CD4-positive, alpha-beta T cell (primary cell): ENCODE results near the gene PIM2. TPM values are rescaled to one million over a fixed set of nuclear protein-coding genes. Genes with fewer than 3 reads are reported as not detected.

ENCODE experiments used
- ATAC-seq: fragments of 200-7000 bp; cut with Tn5 transposase; one replicate; pipeline ENCODE4 v1.10.0; 2022; ENCODE audit warnings: mild to moderate bottlenecking; ENCODE audit not compliant: poor library complexity
- CTCF ChIA-PET: fragments of 350-600 bp; sonication (Branson Sonifier 250); formaldehyde crosslinking; loops from one replicate; lab custom pipeline; 2021; ENCODE audit warnings: antibody characterized with exemption, inconsistent platforms; lab: Charles Lee
- POLR2A ChIA-PET: fragments of 350-600 bp; sonication (Branson Sonifier 250); formaldehyde crosslinking; loops from one replicate; lab custom pipeline; 2021; ENCODE audit warnings: antibody characterized with exemption, inconsistent platforms; lab: Charles Lee
- DNase-seq, 14 experiments: peaks; one replicate each; pipeline ENCODE4 v3.0.0-alpha.2; 2013 to 2020; ENCODE audit warnings: mixed read lengths in 2 of 14
- H3K27ac ChIP-seq, 2 donors: one replicate each; pipeline versions ENCODE4 v1.5.1 to v1.7.0; 2013; ENCODE audit warnings: low read length in 2 of 2, low read depth in 1 of 2, mild to moderate bottlenecking in 1 of 2
- H3K27me3 ChIP-seq, 2 experiments: 1 replicate in 1 of 2; 2 replicates in 1 of 2; pipeline versions ENCODE4 v1.6.1 to v1.7.0; 2013; ENCODE audit warnings: low read length in 2 of 2, control low read depth in 1 of 2, mild to moderate bottlenecking in 1 of 2, moderate library complexity in 1 of 2; ENCODE audit not compliant: insufficient read depth in 2 of 2, control insufficient read depth in 1 of 2
- H3K36me3 ChIP-seq: one replicate; pipeline ENCODE4 v1.6.1; 2013; ENCODE audit warnings: low read length, control low read depth; ENCODE audit not compliant: insufficient read depth
- H3K4me1 ChIP-seq: one replicate; pipeline ENCODE4 v1.6.1; 2013; ENCODE audit warnings: low read length, control low read depth; ENCODE audit not compliant: insufficient read depth
- H3K4me3 ChIP-seq: one replicate; pipeline ENCODE4 v1.5.1; 2013; ENCODE audit warnings: mild to moderate bottlenecking, low read length, moderate library complexity
- H3K9me3 ChIP-seq, 2 experiments: 1 replicate in 1 of 2; 2 replicates in 1 of 2; pipeline versions ENCODE4 v1.6.1 to v1.7.0; 2013; ENCODE audit warnings: low read length in 2 of 2, mild to moderate bottlenecking in 2 of 2, control low read depth in 1 of 2, moderate library complexity in 1 of 2; ENCODE audit not compliant: control insufficient read depth in 1 of 2, insufficient read depth in 1 of 2
- H3K27ac Mint-ChIP-seq: one replicate; pipeline ENCODE4 v1.8.0; 2020; ENCODE audit warnings: mixed read lengths
- H3K27me3 Mint-ChIP-seq: one replicate; pipeline ENCODE4 v1.8.0; 2021; ENCODE audit warnings: mixed read lengths
- H3K36me3 Mint-ChIP-seq: one replicate; pipeline ENCODE4 v1.8.0; 2021; ENCODE audit warnings: low read depth, mixed read lengths
- H3K4me1 Mint-ChIP-seq: one replicate; pipeline ENCODE4 v1.8.0; 2021; ENCODE audit warnings: low read depth, mixed read lengths
- H3K4me3 Mint-ChIP-seq: one replicate; pipeline ENCODE4 v1.8.0; 2020; ENCODE audit warnings: mild to moderate bottlenecking, mixed read lengths
- H3K9me3 Mint-ChIP-seq: one replicate; pipeline ENCODE4 v1.8.0; 2020; ENCODE audit warnings: mixed read lengths
- intact Hi-C, 2 experiments: fragments of 100-400 bp; cut with DNase I in 1 of 2; cut with micrococcal nuclease in 1 of 2; formaldehyde crosslinking; loops; one replicate each; pipeline versions ENCODE4 v1.15.1 to v1.9.0; 2023 to 2025; cut with DNase I, micrococcal nuclease
- total RNA-seq, 174 experiments: library from RNA in 2 of 174; stranded (reverse) in 2 of 174; gene quantifications; one replicate each; pipeline ENCODE4 v1.2.3 and lab custom pipeline; 2021 to 2026
- TF ChIP-seq, protein P1 (sequence below): fragments of 200-600 bp; IDR thresholded peaks from one replicate; pipeline ENCODE4 v1.8.0; 2022; ENCODE audit warnings: antibody characterized with exemption, mild to moderate bottlenecking

Gene PIM2
- total RNA-seq, 2 experiments from 2014 or later, result 212 to 225 TPM

DNA sequence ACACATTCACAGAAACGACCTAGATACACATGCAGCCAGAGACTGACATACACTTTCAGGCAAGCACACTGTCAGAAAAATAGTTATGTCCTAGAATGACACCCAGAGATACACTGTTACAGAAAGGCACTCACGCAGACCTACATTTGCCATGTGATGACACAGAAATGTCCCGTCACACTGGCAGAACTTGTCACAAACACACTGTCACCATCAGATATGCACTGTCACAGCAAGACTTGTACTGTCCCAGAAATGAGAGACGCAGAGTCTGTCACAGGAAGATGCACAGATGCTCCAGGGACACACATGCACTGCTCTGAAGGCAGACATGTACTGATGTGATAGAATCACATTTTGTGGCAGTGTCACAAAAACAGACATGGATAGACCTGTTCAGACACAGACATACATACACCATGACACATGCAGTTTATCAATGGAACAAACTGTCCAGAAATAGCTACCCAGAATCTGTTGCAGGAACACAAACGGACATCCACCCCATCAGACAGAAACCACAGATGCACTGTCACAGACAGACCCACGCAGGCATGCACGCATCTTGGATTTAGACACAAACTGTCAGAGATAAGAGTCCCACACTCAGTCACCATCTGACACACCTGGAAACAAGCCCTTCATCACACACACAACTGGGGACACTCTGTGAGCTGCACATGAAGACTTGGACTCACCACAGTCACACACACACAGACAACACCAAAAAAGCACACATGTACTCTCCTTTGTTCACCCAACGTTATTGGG is 1.3 kb upstream of the PIM2 start:
- Mint-ChIP-seq H3K27ac (peak overlapping the region; percentile 95), H3K4me3 (peak overlapping the region; percentile 98), H3K9me3 (no peaks in the 10 kb centered on the region), H3K4me1 (peaks cover 43% of the 10 kb centered on the region), H3K27me3 (no peaks in the 10 kb centered on the region), H3K36me3 (peaks cover 75% of the 10 kb centered on the region)
- peaks cover 53% of the 10 kb centered on the region for H3K36me3 ChIP-seq
- H3K4me1 ChIP-seq, result peaks cover 67% of the 10 kb centered on the region
- intact Hi-C loops, result loop anchor here (1.0 to 10.0 kb wide), 5 partner anchors 17 to 1265 kb away; partner anchors contain the start of genes ELK1 (in 1 of the 2), OTUD5 (in 1 of the 2) and UXT (in 1 of the 2)
- peak overlapping the region; percentile 71 to 94 for H3K27ac ChIP-seq
- peak overlapping the region; percentile 89 for H3K4me3 ChIP-seq
- H3K27me3 ChIP-seq, result no peaks in the 10 kb centered on the region
- TF ChIP-seq, protein P1, sequence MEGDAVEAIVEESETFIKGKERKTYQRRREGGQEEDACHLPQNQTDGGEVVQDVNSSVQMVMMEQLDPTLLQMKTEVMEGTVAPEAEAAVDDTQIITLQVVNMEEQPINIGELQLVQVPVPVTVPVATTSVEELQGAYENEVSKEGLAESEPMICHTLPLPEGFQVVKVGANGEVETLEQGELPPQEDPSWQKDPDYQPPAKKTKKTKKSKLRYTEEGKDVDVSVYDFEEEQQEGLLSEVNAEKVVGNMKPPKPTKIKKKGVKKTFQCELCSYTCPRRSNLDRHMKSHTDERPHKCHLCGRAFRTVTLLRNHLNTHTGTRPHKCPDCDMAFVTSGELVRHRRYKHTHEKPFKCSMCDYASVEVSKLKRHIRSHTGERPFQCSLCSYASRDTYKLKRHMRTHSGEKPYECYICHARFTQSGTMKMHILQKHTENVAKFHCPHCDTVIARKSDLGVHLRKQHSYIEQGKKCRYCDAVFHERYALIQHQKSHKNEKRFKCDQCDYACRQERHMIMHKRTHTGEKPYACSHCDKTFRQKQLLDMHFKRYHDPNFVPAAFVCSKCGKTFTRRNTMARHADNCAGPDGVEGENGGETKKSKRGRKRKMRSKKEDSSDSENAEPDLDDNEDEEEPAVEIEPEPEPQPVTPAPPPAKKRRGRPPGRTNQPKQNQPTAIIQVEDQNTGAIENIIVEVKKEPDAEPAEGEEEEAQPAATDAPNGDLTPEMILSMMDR, result no peak
- ATAC-seq, result peak; percentile 34
- peak in 9 of 14 experiments; percentile 19 to 74 (median 51) for DNase-seq
- ChIA-PET POLR2A (interaction anchor here (1.0 to 11.7 kb wide), 14 partner anchors 8 to 346 kb away, joined by 3 to 335 read pairs (median 7); partner anchors contain the start of genes HDAC6, OTUD5, PQBP1 and RBM3), CTCF (interaction anchor here (0.7 to 2.6 kb wide), 3 partner anchors 17 to 26 kb away, joined by 3 to 10 read pairs (median 3); no protein-coding TSS in a partner anchor)
- no peaks in the 10 kb centered on the region for H3K9me3 ChIP-seq

DNA sequence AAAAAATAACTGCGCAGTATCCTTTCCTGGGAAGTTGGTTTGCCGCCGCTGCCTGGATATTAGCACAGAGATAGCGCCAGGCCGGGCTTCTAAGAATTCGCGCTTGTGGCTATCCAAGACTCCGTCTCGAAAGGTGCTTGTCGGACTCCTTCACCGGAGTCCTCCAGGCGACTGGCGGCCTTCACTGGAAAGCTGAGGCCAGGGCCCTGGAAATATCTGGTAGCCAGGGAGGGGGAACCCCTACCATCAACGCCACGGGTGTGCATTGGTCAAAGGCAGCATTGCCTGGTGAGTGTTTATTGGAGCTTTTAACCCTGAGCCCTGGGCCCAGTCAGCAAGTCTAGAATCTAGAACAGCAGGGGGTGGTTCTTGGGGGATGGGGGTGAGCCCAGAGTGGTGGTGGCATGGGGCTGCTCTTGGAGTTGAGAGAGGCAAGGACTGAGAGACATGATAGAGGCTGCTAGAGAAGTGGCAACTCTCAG is 577 bp upstream of the PIM2 start:
- DNase-seq, result peak in 11 of 14 experiments; percentile 26 to 69 (median 46)
- peak overlapping the region; percentile 89 for H3K4me3 ChIP-seq
- Mint-ChIP-seq H3K4me1 (peaks cover 48% of the 10 kb centered on the region), H3K36me3 (peaks cover 78% of the 10 kb centered on the region), H3K9me3 (no peaks in the 10 kb centered on the region), H3K27me3 (no peaks in the 10 kb centered on the region), H3K27ac (peak overlapping the region; percentile 95), H3K4me3 (peak overlapping the region; percentile 98)
- no peaks in the 10 kb centered on the region for H3K9me3 ChIP-seq
- no peaks in the 10 kb centered on the region for H3K27me3 ChIP-seq
- peaks cover 56% of the 10 kb centered on the region for H3K36me3 ChIP-seq
- TF ChIP-seq, protein P1, result no peak
- POLR2A ChIA-PET, result interaction anchor here (1.0 to 11.7 kb wide), 12 partner anchors 8 to 345 kb away, joined by 3 to 335 read pairs (median 7); partner anchors contain the start of genes HDAC6, OTUD5, PQBP1 and RBM3
- peak; percentile 8 for ATAC-seq
- H3K27ac ChIP-seq, result peak overlapping the region; percentile 71 to 94
- peaks cover 69% of the 10 kb centered on the region for H3K4me1 ChIP-seq
- CTCF ChIA-PET, result interaction anchor here (0.8 to 2.6 kb wide), 2 partner anchors 18 to 19 kb away, joined by 3 to 10 read pairs; no protein-coding TSS in a partner anchor
- intact Hi-C loops, result loop anchor here (5.0 to 10.0 kb wide), 4 partner anchors 38 to 1265 kb away; partner anchors contain the start of genes ELK1 (in 1 of the 2), OTUD5 (in 1 of the 2) and UXT (in 1 of the 2)

DNA sequence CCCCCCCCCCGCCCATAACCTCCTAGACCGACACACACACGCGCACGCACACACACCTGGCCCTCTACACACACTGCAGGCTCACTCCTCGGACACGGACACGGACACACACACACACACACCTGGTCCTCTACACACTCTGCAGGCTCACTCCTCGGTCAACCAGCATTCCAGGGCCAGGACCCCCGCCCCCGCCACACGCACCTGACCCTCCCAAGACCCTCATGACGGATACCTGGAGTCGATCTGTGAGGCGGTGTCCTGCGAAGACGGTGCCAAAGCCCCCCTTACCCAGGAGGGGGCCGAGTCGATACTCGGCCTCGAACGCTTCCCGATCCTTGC is 552 bp downstream of the PIM2 start:
- Mint-ChIP-seq H3K27me3 (no peaks in the 10 kb centered on the region), H3K27ac (peak overlapping the region; percentile 95), H3K4me3 (peak overlapping the region; percentile 98), H3K9me3 (no peaks in the 10 kb centered on the region), H3K4me1 (peaks cover 54% of the 10 kb centered on the region), H3K36me3 (peaks cover 81% of the 10 kb centered on the region)
- intact Hi-C loops, result loop anchor here (5.0 to 10.0 kb wide), 4 partner anchors 39 to 1263 kb away; partner anchors contain the start of genes ELK1 (in 1 of the 2), OTUD5 (in 1 of the 2) and UXT (in 1 of the 2)
- POLR2A ChIA-PET, result interaction anchor here (1.5 to 11.7 kb wide), 3 partner anchors 22 to 40 kb away, joined by 7 to 335 read pairs (median 22); partner anchors contain the start of gene OTUD5
- TF ChIP-seq, protein P1, result no peak
- DNase-seq (no peak), ATAC-seq (no peak)
- Histone ChIP-seq H3K36me3 (peaks cover 56% of the 10 kb centered on the region), H3K4me1 (peaks cover 69% of the 10 kb centered on the region), H3K4me3 (peak overlapping the region; percentile 89), H3K9me3 (no peaks in the 10 kb centered on the region), H3K27me3 (no peaks in the 10 kb centered on the region), H3K27ac (peak overlapping the region; percentile 60 to 80)
- CTCF ChIA-PET, result interaction anchor here (2.7 to 4.0 kb wide), 2 partner anchors 19 to 26 kb away, joined by 8 to 15 read pairs; no protein-coding TSS in a partner anchor
